ENCODE results near the gene CDC42EP4. TPM values are rescaled to one million over a fixed set of nuclear protein-coding genes. Genes with fewer than 3 reads are reported as not detected.
A peak's percentile ranks its signal among the peaks of the same experiment; 100 is the strongest.

Gene CDC42EP4
- total and polyA plus RNA-seq, 9 of the 15 experiments (the other 6 are each of a cell fraction or from before 2014, with no cell fraction given): 0.65 to 20.8 (median 12.3) TPM

- TF ChIP-seq MGA (IDR thresholded peaks at IDR 0.05) (peak; percentile 49), NCOA2 (IDR thresholded peaks at IDR 0.05; ENCODE audit: partially characterized antibody in 2 of 2) (no peak), USF1 (CRISPR knock-in tag; IDR thresholded peaks at IDR 0.05) (peak; percentile 32; the same call in 1 of the 2 replicates), ZNF24 (IDR thresholded peaks at IDR 0.05) (no peak), CBFB (CRISPR knock-in tag; IDR thresholded peaks at IDR 0.05) (no peak), TEAD1 (CRISPR knock-in tag; IDR thresholded peaks at IDR 0.05) (no peak), ZC3H11A (IDR thresholded peaks at IDR 0.05; ENCODE audit: low read depth, low read length) (no peak), HLTF (IDR thresholded peaks at IDR 0.05) (no peak), POLR2AphosphoS2 (IDR thresholded peaks at IDR 0.05; ENCODE audit: low read length) (no peak), ZNF639 (CRISPR knock-in tag; conservative IDR thresholded peaks at IDR 0.05 in 1 of 2, IDR thresholded peaks at IDR 0.05 in 1 of 2) (no peak), SOX6 (IDR thresholded peaks at IDR 0.05) (peak; percentile 56; the same call in 1 of the 2 replicates), ZBTB26 (CRISPR knock-in tag; IDR thresholded peaks at IDR 0.05) (no peak), ZNF282 (CRISPR knock-in tag; IDR thresholded peaks at IDR 0.05) (no peak)
These were observed 7.4 kb downstream of the CDC42EP4 start (continued) for GRCh38 chr17:73304438-73304837.
